GM10847 (cell line): ENCODE results near the gene RDH13.

Experiments used
- POLR2A ChIP-seq: IDR thresholded peaks from 2 replicates; pipeline ENCODE4 v1.6.1; 2011; ENCODE audit not compliant: insufficient read length; ENCODE audit errors: extremely low read depth

Gene RDH13

GRCh38 chr19:55084416-55084815 is 21.5 kb upstream of the RDH13 start:
- no peak for TF ChIP-seq POLR2A

GRCh38 chr19:55083004-55083850 is 20.3 kb upstream of the RDH13 start:
- no peak for TF ChIP-seq POLR2A

- TF ChIP-seq POLR2A, result no peak
Measured at GRCh38 chr19:55082020-55082851, 19.3 kb upstream of the RDH13 start.

GRCh38 chr19:55081770-55082019 is 18.7 kb upstream of the RDH13 start:
- no peak for TF ChIP-seq POLR2A

GRCh38 chr19:55080968-55081769 is 18.2 kb upstream of the RDH13 start:
- TF ChIP-seq POLR2A, result peak; percentile 25

- no peak for TF ChIP-seq POLR2A
Measured at GRCh38 chr19:55080121-55080967, 17.4 kb upstream of the RDH13 start.

- no peak for TF ChIP-seq POLR2A
Measured at GRCh38 chr19:55079400-55080038, 16.6 kb upstream of the RDH13 start.

- no peak for TF ChIP-seq POLR2A
Measured at GRCh38 chr19:55078996-55079395, 16.0 kb upstream of the RDH13 start.

- no peak for TF ChIP-seq POLR2A
Measured at GRCh38 chr19:55077106-55077505, 14.2 kb upstream of the RDH13 start.

GRCh38 chr19:55076321-55076720 is 13.4 kb upstream of the RDH13 start:
- TF ChIP-seq POLR2A, result no peak

GRCh38 chr19:55075371-55075998 is 12.5 kb upstream of the RDH13 start, which contains the start of gene EPS8L1:
Gene EPS8L1 (plus strand): TSS chr19:55075869. CDS start chr19:55076445, 576 bp downstream.
- no peak for TF ChIP-seq POLR2A

- TF ChIP-seq POLR2A, result no peak
Measured at GRCh38 chr19:55071913-55072312, 9.0 kb upstream of the RDH13 start.

- no peak for TF ChIP-seq POLR2A
Measured at GRCh38 chr19:55071129-55071502, 8.2 kb upstream of the RDH13 start.
